Erythroblast (primary cell): ENCODE results near the gene COQ3.

Experiments used
- GATA1 ChIP-seq: IDR thresholded peaks from 2 replicates; pipeline ENCODE4 v1.6.1; 2011; ENCODE audit warnings: low read depth, mild to moderate bottlenecking, control low read depth, low read length, moderate library complexity
- POLR2A ChIP-seq: IDR thresholded peaks from 2 replicates; pipeline ENCODE4 v1.6.1; 2011; ENCODE audit warnings: mild to moderate bottlenecking, low read length

GRCh38 chr6:99346595-99346994 is 47.4 kb downstream of the COQ3 start:
- TF ChIP-seq POLR2A = no peak
- no peak for TF ChIP-seq GATA1
